ENCODE measurements around the gene CYP4F8.

CYP4F8 gene

GRCh38 chr19:15616627-15617270, 1.7 kb downstream of the CYP4F8 start:
- DNase-seq, result no peak

GRCh38 chr19:15618321-15618720, 3.3 kb downstream of the CYP4F8 start:
- no peak for DNase-seq

GRCh38 chr19:15621801-15622200, 6.8 kb downstream of the CYP4F8 start:
- DNase-seq, result no peak

- DNase-seq, result no peak
These were observed 8.0 kb downstream of the CYP4F8 start for GRCh38 chr19:15622991-15623390.

GRCh38 chr19:15623711-15624318, 8.8 kb downstream of the CYP4F8 start:
- no peak for DNase-seq

- DNase-seq, result no peak
These were observed 13.4 kb downstream of the CYP4F8 start for GRCh38 chr19:15628236-15629002.

- peak; percentile 11 for DNase-seq
These were observed 14.2 kb downstream of the CYP4F8 start for GRCh38 chr19:15629003-15629880.

GRCh38 chr19:15631817-15632216, 16.8 kb downstream of the CYP4F8 start:
- no peak for DNase-seq

GRCh38 chr19:15633082-15633835, 18.2 kb downstream of the CYP4F8 start:
- peak; percentile 63 for DNase-seq

- DNase-seq, result no peak
These were observed 19.1 kb downstream of the CYP4F8 start for GRCh38 chr19:15634105-15634504.

GRCh38 chr19:15635016-15635805, 20.2 kb downstream of the CYP4F8 start:
- DNase-seq, result no peak

- no peak for DNase-seq
These were observed 21.0 kb downstream of the CYP4F8 start for GRCh38 chr19:15636026-15636425.

- DNase-seq, result no peak
These were observed 24.6 kb downstream of the CYP4F8 start for GRCh38 chr19:15639596-15639995.

- DNase-seq, result peak; percentile 29
These were observed 25.4 kb downstream of the CYP4F8 start, which contains the start of gene CYP4F3 for GRCh38 chr19:15640294-15640903. CYP4F3 (plus strand) TSS chr19:15640897; CDS start chr19:15641416, 519 bp downstream.

- DNase-seq, result no peak
These were observed 26.0 kb downstream of the CYP4F8 start for GRCh38 chr19:15640904-15641597.

- peak; percentile 83 for DNase-seq
These were observed 27.0 kb downstream of the CYP4F8 start for GRCh38 chr19:15641901-15642491.

GRCh38 chr19:15642807-15643206, 27.8 kb downstream of the CYP4F8 start:
- DNase-seq, result no peak

GRCh38 chr19:15643387-15643786, 28.4 kb downstream of the CYP4F8 start:
- no peak for DNase-seq

- no peak for DNase-seq
These were observed 29.2 kb downstream of the CYP4F8 start for GRCh38 chr19:15644066-15644741.

Measured in GF-D8 (cell line).